GM10248 (cell line): ENCODE results near the gene RNF157.

Experiments used
- CTCF ChIA-PET: fragments of 300-600 bp; sonication (Branson Sonifier 250); formaldehyde crosslinking; extraction: SDS; loops from one replicate; lab custom pipeline; 2021; ENCODE audit warnings: antibody characterized with exemption; lab: Yijun Ruan, JAX
- POLR2A ChIA-PET: fragments of 350-650 bp; sonication (Branson Sonifier 250); formaldehyde crosslinking; extraction: SDS; loops from one replicate; lab custom pipeline; 2020; ENCODE audit warnings: antibody characterized with exemption; lab: Yijun Ruan, JAX
- DNase-seq: peaks from one replicate; pipeline ENCODE4 v3.0.0; 2012; ENCODE audit errors: extremely low spot score
- CTCF ChIP-seq: IDR thresholded peaks from 2 replicates; pipeline ENCODE4 v1.5.1; 2012; ENCODE audit warnings: mild to moderate bottlenecking, low read depth; ENCODE audit errors: extremely low read depth, missing control alignments, control extremely low read depth

Gene RNF157

GRCh38 chr17:76137001-76137350, 103.3 kb downstream of the RNF157 start:
- TF ChIP-seq CTCF, result no peak
- ChIA-PET POLR2A (no interaction called here), CTCF (no interaction called here)
- DNase-seq, result no peak

GRCh38 chr17:76136276-76137000, 103.9 kb downstream of the RNF157 start:
- no peak for TF ChIP-seq CTCF
- DNase-seq, result no peak
- ChIA-PET CTCF (no interaction called here), POLR2A (no interaction called here)

GRCh38 chr17:76135810-76136188, 104.5 kb downstream of the RNF157 start:
- ChIA-PET CTCF (no interaction called here), POLR2A (no interaction called here)
- no peak for TF ChIP-seq CTCF
- DNase-seq, result no peak

- TF ChIP-seq CTCF, result no peak
- ChIA-PET CTCF (interaction anchor here (2.8 kb wide), 1 partner anchor 144 kb away, joined by 21 read pairs; no protein-coding TSS in a partner anchor), POLR2A (no interaction called here)
- no peak for DNase-seq
These were observed 105.1 kb downstream of the RNF157 start for GRCh38 chr17:76134911-76135809.

- ChIA-PET POLR2A (no interaction called here), CTCF (interaction anchor here (1.0 to 4.7 kb wide), 5 partner anchors 8 to 147 kb away, joined by 4 to 21 read pairs (median 13); no protein-coding TSS in a partner anchor)
- DNase-seq, result no peak
- TF ChIP-seq CTCF, result no peak
These were observed 107.5 kb downstream of the RNF157 start for GRCh38 chr17:76132574-76133338.
